Occipital lobe (tissue), 2 donors: ENCODE measurements around the gene SLC47A2. TPM values are rescaled to one million over a fixed set of nuclear protein-coding genes. Genes with fewer than 3 reads are reported as not detected.
A peak's percentile ranks its signal among the peaks of the same experiment; 100 is the strongest.
"Not testable (repeated sequence)": the region's sequence is repeated elsewhere in the genome, so short reads cannot be mapped to it uniquely, and the experiment has no call there.

Experiments used
- DNase-seq: peaks from one replicate; lab custom pipeline; 2025; lab: John Stamatoyannopoulos, UW
- total RNA-seq: library from RNA; depleted of rRNA; stranded (reverse); fragments of >200 nt; gene quantifications from one replicate; pipeline ENCODE4 v1.2.3, GENCODE V29; 2014

Gene SLC47A2
- total RNA-seq, 1 donor from 2014 or later: 1.9 TPM

GRCh38 chr17:19708431-19709175 is 7.8 kb downstream of the SLC47A2 start:
- DNase-seq: no peak

GRCh38 chr17:19707728-19708221 is 8.6 kb downstream of the SLC47A2 start:
- no peak for DNase-seq

GRCh38 chr17:19706791-19707727 is 9.3 kb downstream of the SLC47A2 start:
- no peak for DNase-seq

- no peak for DNase-seq
Observed at GRCh38 chr17:19705771-19706770, 10.3 kb downstream of the SLC47A2 start.

- no peak for DNase-seq
Observed at GRCh38 chr17:19705201-19705600, 11.2 kb downstream of the SLC47A2 start.

GRCh38 chr17:19703828-19704613 is 12.4 kb downstream of the SLC47A2 start:
- DNase-seq: no peak

GRCh38 chr17:19703106-19703827 is 13.1 kb downstream of the SLC47A2 start:
- DNase-seq: no peak

GRCh38 chr17:19702217-19702641 is 14.2 kb downstream of the SLC47A2 start:
- DNase-seq: no peak

GRCh38 chr17:19686400-19687090 is 29.8 kb downstream of the SLC47A2 start:
- DNase-seq: no peak

GRCh38 chr17:19684909-19685580 is 31.3 kb downstream of the SLC47A2 start:
- not testable (repeated sequence) for DNase-seq

GRCh38 chr17:19683117-19683516 is 33.3 kb downstream of the SLC47A2 start:
- DNase-seq: no peak

- DNase-seq: no peak
Observed at GRCh38 chr17:19678581-19679453, 37.6 kb downstream of the SLC47A2 start.

GRCh38 chr17:19677736-19678379 is 38.5 kb downstream of the SLC47A2 start:
- no peak for DNase-seq

- DNase-seq: no peak
Observed at GRCh38 chr17:19676896-19677295, 39.5 kb downstream of the SLC47A2 start.

GRCh38 chr17:19673623-19674022 is 42.8 kb downstream of the SLC47A2 start:
- DNase-seq: no peak

- peak; percentile 12 for DNase-seq
Observed at GRCh38 chr17:19672009-19672750, 44.2 kb downstream of the SLC47A2 start.
